Glutamatergic neuron (in vitro differentiated cells): ENCODE measurements around the gene FAU. TPM values are rescaled to one million over a fixed set of nuclear protein-coding genes. Genes with fewer than 3 reads are reported as not detected.
A peak's percentile ranks its signal among the peaks of the same experiment; 100 is the strongest.

Experiments used
- DNase-seq: peaks from one replicate; pipeline ENCODE4 v3.0.0; 2022
- H3K27ac Mint-ChIP-seq: one replicate; pipeline ENCODE4 v1.8.0; 2020; ENCODE audit warnings: mild to moderate bottlenecking, mixed read lengths, inconsistent platforms; ENCODE audit not compliant: unreplicated experiment
- H3K27me3 Mint-ChIP-seq: one replicate; pipeline ENCODE4 v1.8.0; 2020; ENCODE audit warnings: mild to moderate bottlenecking, moderate library complexity, mixed read lengths, inconsistent platforms; ENCODE audit not compliant: unreplicated experiment
- H3K36me3 Mint-ChIP-seq: one replicate; pipeline ENCODE4 v1.8.0; 2020; ENCODE audit warnings: mild to moderate bottlenecking, mixed read lengths, inconsistent platforms; ENCODE audit not compliant: unreplicated experiment
- H3K4me1 Mint-ChIP-seq: one replicate; pipeline ENCODE4 v1.8.0; 2020; ENCODE audit warnings: mild to moderate bottlenecking, low read depth, mixed read lengths, inconsistent platforms; ENCODE audit not compliant: unreplicated experiment
- H3K4me3 Mint-ChIP-seq: one replicate; pipeline ENCODE4 v1.8.0; 2020; ENCODE audit warnings: mild to moderate bottlenecking, mixed read lengths, inconsistent platforms; ENCODE audit not compliant: unreplicated experiment
- H3K9me3 Mint-ChIP-seq: one replicate; pipeline ENCODE4 v1.8.0; 2020; ENCODE audit warnings: mild to moderate bottlenecking, moderate library complexity, mixed read lengths, inconsistent platforms; ENCODE audit not compliant: unreplicated experiment
- CTCF ChIP-seq: fragments of 200-600 bp; sonication (generic); IDR thresholded peaks from one replicate; pipeline ENCODE4 v1.5.0; 2021; ENCODE audit not compliant: partially characterized antibody, unreplicated experiment
- total RNA-seq: library from RNA; stranded (reverse); fragmentation: NEBNext Ultra II Directional; extraction: Animal tissue kit (Norgen Biotek cat#: 25700); gene quantifications from one replicate; pipeline ENCODE4 v1.2.1, GENCODE V29; 2021; ENCODE audit not compliant: unreplicated experiment

Gene FAU
- total RNA-seq, 1 donor from 2014 or later = 560 TPM

DNA sequence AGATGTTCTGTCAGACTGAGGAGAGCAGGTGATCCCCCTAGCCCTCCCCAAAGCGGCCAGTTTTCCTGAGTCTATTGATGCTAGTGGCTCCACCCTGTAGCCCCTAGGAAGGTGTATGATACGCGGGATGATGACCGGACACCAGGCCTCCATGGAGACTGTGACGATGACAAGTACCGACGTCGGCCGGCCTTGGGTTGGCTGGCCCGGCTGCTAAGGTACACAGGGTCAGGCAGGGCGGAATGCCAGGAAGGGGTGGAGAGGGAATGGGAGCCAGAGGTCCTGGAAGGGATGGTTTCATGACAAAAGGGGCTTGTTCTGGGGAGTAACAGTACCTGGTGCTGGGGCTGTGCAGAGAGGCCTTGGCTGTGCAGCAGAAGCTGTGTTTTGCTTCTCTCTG is 34.7 kb downstream of the FAU start:
- Mint-ChIP-seq H3K4me3 (no peak overlapping the region), H3K27me3 (peaks cover 6% of the 10 kb centered on the region), H3K4me1 (peaks cover 7% of the 10 kb centered on the region), H3K9me3 (peaks cover 6% of the 10 kb centered on the region), H3K27ac (no peak overlapping the region), H3K36me3 (no peaks in the 10 kb centered on the region)
- no peak for TF ChIP-seq CTCF
- DNase-seq = no peak

DNA sequence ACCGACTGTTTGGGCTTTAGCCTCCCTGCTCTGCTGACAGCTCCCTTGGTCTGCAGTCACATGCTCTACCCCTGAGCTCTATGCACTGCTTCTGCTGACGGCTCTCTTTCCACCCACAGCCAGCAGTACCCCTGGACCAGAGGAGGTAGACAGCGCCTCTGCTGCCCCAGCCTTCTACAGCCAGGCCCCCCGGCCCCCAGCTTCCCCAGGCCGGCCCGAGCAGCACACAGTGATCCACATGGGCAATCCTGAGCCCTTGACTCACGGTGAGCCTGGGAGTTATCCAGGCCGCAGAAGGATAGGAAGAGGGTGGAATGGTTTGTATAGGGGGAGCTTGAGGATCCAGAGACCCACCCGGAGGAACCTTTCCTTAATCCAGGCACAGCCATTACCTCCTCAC is 35.1 kb downstream of the FAU start:
- peaks cover 6% of the 10 kb centered on the region for H3K27me3 Mint-ChIP-seq
- peaks cover 6% of the 10 kb centered on the region for H3K9me3 Mint-ChIP-seq
- peaks cover 7% of the 10 kb centered on the region for H3K4me1 Mint-ChIP-seq
- no peak overlapping the region for H3K27ac Mint-ChIP-seq
- TF ChIP-seq CTCF = no peak
- H3K36me3 Mint-ChIP-seq = no peaks in the 10 kb centered on the region
- no peak for DNase-seq
- no peak overlapping the region for H3K4me3 Mint-ChIP-seq

- TF ChIP-seq CTCF = no peak
- H3K4me3 Mint-ChIP-seq = peak overlapping the region; percentile 93
- peaks cover 6% of the 10 kb centered on the region for H3K9me3 Mint-ChIP-seq
- no peak for DNase-seq
- no peaks in the 10 kb centered on the region for H3K36me3 Mint-ChIP-seq
- H3K27ac Mint-ChIP-seq = no peak overlapping the region
- peaks cover 7% of the 10 kb centered on the region for H3K4me1 Mint-ChIP-seq
- H3K27me3 Mint-ChIP-seq = peaks cover 8% of the 10 kb centered on the region
Observed at GRCh38 chr11:65085446-65085845, 36.5 kb downstream of the FAU start.

GRCh38 chr11:65084598-65085375 is 37.1 kb downstream of the FAU start:
- peak overlapping the region; percentile 93 for H3K4me3 Mint-ChIP-seq
- H3K36me3 Mint-ChIP-seq = no peaks in the 10 kb centered on the region
- no peak for DNase-seq
- peaks cover 8% of the 10 kb centered on the region for H3K27me3 Mint-ChIP-seq
- TF ChIP-seq CTCF = no peak
- peak overlapping the region; percentile 75 for H3K27ac Mint-ChIP-seq
- peaks cover 7% of the 10 kb centered on the region for H3K4me1 Mint-ChIP-seq
- peaks cover 6% of the 10 kb centered on the region for H3K9me3 Mint-ChIP-seq

DNA sequence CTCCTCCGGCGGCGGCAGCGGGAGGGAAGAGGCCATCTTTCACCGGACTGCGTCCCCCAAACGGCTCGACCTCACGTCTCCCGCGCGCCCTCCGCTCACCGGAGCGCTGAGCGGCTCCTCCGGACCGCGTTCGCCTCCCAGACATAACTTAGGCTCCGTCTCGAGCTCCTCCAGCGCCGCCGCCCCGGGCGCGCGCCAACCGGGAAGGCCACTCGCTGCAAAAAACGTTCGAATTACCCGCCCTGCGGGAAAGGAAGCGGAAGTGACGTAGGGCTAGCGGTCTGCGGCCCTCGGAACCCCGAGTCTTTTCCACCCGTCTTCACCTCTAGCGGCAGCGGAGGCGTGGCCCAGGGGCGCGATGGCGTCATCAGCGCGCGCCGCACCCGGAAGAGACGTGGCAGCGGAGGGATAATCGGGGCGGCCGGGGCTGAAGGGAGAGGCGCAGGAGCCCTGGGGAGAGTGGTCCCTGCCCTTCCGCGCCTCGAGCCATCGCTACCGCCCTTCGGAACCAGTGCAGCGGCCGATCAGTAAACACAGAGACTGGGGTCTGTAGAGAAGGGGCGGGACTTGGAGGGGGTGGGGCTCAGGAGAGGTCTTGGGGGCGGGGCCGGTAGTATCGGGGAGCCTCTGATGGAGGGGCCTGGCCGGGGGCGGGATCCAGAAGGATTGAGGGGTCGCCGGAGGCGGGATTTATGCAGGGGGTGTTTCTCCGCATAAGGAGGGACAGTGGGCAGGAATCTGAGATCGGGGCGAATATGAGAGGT is 37.9 kb downstream of the FAU start, which contains the start of the genes CDCA5 and ZFPL1:
CDCA5 (minus strand) TSS at position 207 of the 764 bp plus-strand sequence; CDS start at position 145, 62 bp downstream.
ZFPL1 (plus strand) TSS at position 389 of the 764 bp plus-strand sequence. CDS start 477 bp downstream, outside the sequence.
- Mint-ChIP-seq H3K27ac (peak within 1 kb of the TSS; percentile 75), H3K4me3 (peak within 1 kb of the TSS; percentile 93), H3K27me3 (peaks cover 8% of the 10 kb centered on the region), H3K9me3 (peaks cover 5% of the 10 kb centered on the region), H3K36me3 (no peaks in the 10 kb centered on the region), H3K4me1 (peaks cover 7% of the 10 kb centered on the region)
- TF ChIP-seq CTCF = no peak
- DNase-seq = peak; percentile 97
